HCT116 (cell line): ENCODE results near the gene OPCML. TPM values are rescaled to one million over a fixed set of nuclear protein-coding genes. Genes with fewer than 3 reads are reported as not detected.

ENCODE experiments used
- ATAC-seq: fragments of 200-7000 bp; cut with Tn5 transposase; 2 replicates; pipeline ENCODE4 v1.9.1; 2020; ENCODE audit warnings: mild to moderate bottlenecking, moderate library complexity
- BruUV-seq: library from RNA; stranded (reverse); fragments of 400-500 nt; replicated peaks from 2 replicates; lab custom pipeline; 2021; lab: Mats Ljungman, UMichigan
- CTCF ChIA-PET: fragments of 300-600 bp; sonication (Branson Sonifier 250); formaldehyde crosslinking; loops from one replicate; lab custom pipeline; 2021; ENCODE audit warnings: antibody characterized with exemption; lab: Charles Lee
- POLR2A ChIA-PET: fragments of 300-600, 350-600 bp; sonication (Branson Sonifier 250); formaldehyde crosslinking; loops from one replicate; lab custom pipeline; 2021; ENCODE audit warnings: antibody characterized with exemption; lab: Charles Lee
- RAD21 ChIA-PET, 2 experiments: fragments of 300-600 bp; sonication (Branson Sonifier 250); formaldehyde crosslinking; loops; one replicate each; lab custom pipeline; 2023; ENCODE audit warnings: low total read pairs in 2 of 2; ENCODE audit not compliant: uncharacterized antibody in 2 of 2, unreplicated experiment in 2 of 2, low non-redundant PET in 1 of 2; lab: Charles Lee
- DNase-seq: peaks from one replicate; pipeline ENCODE4 v3.0.0-alpha.2; 2010; ENCODE audit warnings: low read depth, low spot score
- H2AFZ ChIP-seq: fragments of 200-600 bp; shearing (Covaris generic), sonication (generic); 2 replicates; pipeline ENCODE4 v1.6.1; 2017; ENCODE audit warnings: low read depth, mixed run types, mixed read lengths, antibody characterized with exemption, low read length; ENCODE audit not compliant: poor library complexity, severe bottlenecking
- H3K27ac ChIP-seq: 2 replicates; pipeline ENCODE4 v1.5.1; 2012; ENCODE audit warnings: low read depth, low read length
- H3K27me3 ChIP-seq: fragments of 200-600 bp; sonication (generic); 2 replicates; pipeline ENCODE4 v1.6.1; 2016; ENCODE audit warnings: mixed run types, low read length, mixed read lengths; ENCODE audit not compliant: insufficient read depth
- H3K36me3 ChIP-seq, 2 experiments: fragments of 200-500 bp in 1 of 2; fragments of 200-600 bp in 1 of 2; sonication (Bioruptor generic) in 1 of 2; sonication (generic) in 1 of 2; 2 replicates each; pipeline versions ENCODE4 v1.5.1 to v1.6.1; 2014 to 2016; ENCODE audit warnings: low read length in 2 of 2, inconsistent platforms in 1 of 2, mixed read lengths in 1 of 2, mixed run types in 1 of 2; ENCODE audit not compliant: insufficient read depth in 2 of 2, control insufficient read depth in 1 of 2
- H3K4me1 ChIP-seq, 2 experiments: fragments of 200-600 bp in 1 of 2; sonication (generic) in 1 of 2; 2 replicates each; pipeline versions ENCODE4 v1.5.1 to v1.6.1; 2012 to 2017; ENCODE audit warnings: low read length in 2 of 2, inconsistent platforms in 1 of 2, mild to moderate bottlenecking in 1 of 2, mixed read lengths in 1 of 2, mixed run types in 1 of 2, moderate library complexity in 1 of 2; ENCODE audit not compliant: insufficient read depth in 2 of 2, control insufficient read depth in 1 of 2
- H3K4me2 ChIP-seq: fragments of 200-600 bp; sonication (generic); 2 replicates; pipeline ENCODE4 v1.6.1; 2017; ENCODE audit warnings: mixed run types, low read length, mixed read lengths
- H3K4me3 ChIP-seq, 2 experiments: fragments of 200-600 bp in 1 of 2; sonication (generic) in 1 of 2; replicated peaks in 1 of 2; 2 replicates each; pipeline ENCODE4 v1.5.1; 2011 to 2016; ENCODE audit warnings: low read length in 2 of 2, control low read depth in 1 of 2, low read depth in 1 of 2, mild to moderate bottlenecking in 1 of 2, mixed read lengths in 1 of 2, mixed run types in 1 of 2
- H3K79me2 ChIP-seq: fragments of 200-600 bp; sonication (generic); 2 replicates; pipeline ENCODE4 v1.6.1; 2017; ENCODE audit warnings: mild to moderate bottlenecking, mixed run types, low read length, moderate library complexity, mixed read lengths; ENCODE audit not compliant: insufficient read depth
- H3K9ac ChIP-seq: fragments of 200-600 bp; sonication (generic); 2 replicates; pipeline ENCODE4 v1.6.1; 2016; ENCODE audit warnings: low read length, mixed read lengths
- H3K9me2 ChIP-seq: fragments of 200-600 bp; sonication (generic), shearing (Covaris generic); 2 replicates; pipeline ENCODE4 v1.6.1; 2017; ENCODE audit warnings: mixed run types, mild to moderate bottlenecking, moderate library complexity; ENCODE audit not compliant: insufficient read depth
- H3K9me3 ChIP-seq, 2 experiments: fragments of 200-500 bp in 1 of 2; fragments of 200-600 bp in 1 of 2; sonication (Bioruptor generic) in 1 of 2; sonication (generic) in 1 of 2; 2 replicates each; pipeline ENCODE4 v1.6.1; 2014 to 2017; ENCODE audit warnings: low read length in 2 of 2, mixed read lengths in 2 of 2, inconsistent platforms in 1 of 2, low read depth in 1 of 2, mild to moderate bottlenecking in 1 of 2, mixed run types in 1 of 2, moderate library complexity in 1 of 2; ENCODE audit not compliant: control insufficient read depth in 1 of 2, insufficient read depth in 1 of 2
- H4K20me1 ChIP-seq: fragments of 200-600 bp; sonication (generic), shearing (Covaris generic); 2 replicates; pipeline ENCODE4 v1.6.1; 2017; ENCODE audit warnings: mixed run types, mild to moderate bottlenecking, moderate library complexity; ENCODE audit not compliant: insufficient read depth
- CBX3 ChIP-seq: IDR thresholded peaks from 2 replicates; pipeline ENCODE4 v1.6.1; 2012; ENCODE audit warnings: low read depth
- REST ChIP-seq: IDR thresholded peaks from 2 replicates; pipeline ENCODE4 v1.6.1; 2012; ENCODE audit warnings: low read depth
- SP1 ChIP-seq: IDR thresholded peaks from 2 replicates; pipeline ENCODE4 v1.6.1; 2012; ENCODE audit warnings: low read depth
- ZBTB33 ChIP-seq: IDR thresholded peaks from 2 replicates; pipeline ENCODE4 v1.6.1; 2011; ENCODE audit warnings: mild to moderate bottlenecking, low read length, moderate library complexity; ENCODE audit not compliant: insufficient replicate concordance; ENCODE audit errors: extremely low read depth
- intact Hi-C: fragments of 100-400 bp; cut with micrococcal nuclease; formaldehyde crosslinking; loops from 2 replicates; pipeline ENCODE4 v1.10.0; 2022
- total RNA-seq: library from RNA; stranded (reverse); gene quantifications from one replicate; pipeline ENCODE4 v1.2.1, GENCODE V29; 2021; ENCODE audit not compliant: unreplicated experiment

The OPCML gene
- total RNA-seq, 1 experiment from 2014 or later = not detected

- no peak for TF ChIP-seq ZBTB33
- TF ChIP-seq SP1 = no peak
- TF ChIP-seq CBX3 = no peak
These were observed 908.8 kb downstream of the OPCML start (continued) for GRCh38 chr11:132623511-132623910.

GRCh38 chr11:132621976-132622580 is 910.2 kb downstream of the OPCML start:
- ChIA-PET CTCF (no interaction called here), POLR2A (no interaction called here)
- H3K4me2 ChIP-seq = no peak overlapping the region

More at GRCh38 chr11:132621976-132622580, 910.2 kb downstream of the OPCML start:
- BruUV-seq = no TSS peak
- no peak overlapping the region for H2AFZ ChIP-seq
- H3K9me2 ChIP-seq = no peaks in the 10 kb centered on the region
- no peak overlapping the region for H3K9ac ChIP-seq
- H3K36me3 ChIP-seq = no peaks in the 10 kb centered on the region
- H3K4me3 ChIP-seq = no peak overlapping the region
- no peaks in the 10 kb centered on the region for H3K79me2 ChIP-seq
- H3K27me3 ChIP-seq = no peaks in the 10 kb centered on the region
- intact Hi-C loops = no loop called here
- RAD21 ChIA-PET = no interaction called here
- no peak overlapping the region for H3K27ac ChIP-seq
- DNase-seq (no peak), ATAC-seq (no peak)
- H4K20me1 ChIP-seq = no peaks in the 10 kb centered on the region
- peaks cover 6 to 25% of the 10 kb centered on the region in 2 experiments; a peak in 2 of 4 replicates for H3K9me3 ChIP-seq
- TF ChIP-seq REST = no peak
- TF ChIP-seq SP1 = no peak
- TF ChIP-seq, all 23 proteins: peak for 0
- no peaks in the 10 kb centered on the region for H3K4me1 ChIP-seq
